HepG2 (cell line): Measurements from ENCODE around the gene C11orf91. TPM values are rescaled to one million over a fixed set of nuclear protein-coding genes. Genes with fewer than 3 reads are reported as not detected.

Source experiments
- AKAP8 ChIP-seq: sonication (generic); formaldehyde crosslinking; IDR thresholded peaks from 2 replicates; pipeline ENCODE4 v1.5.1; 2020; ENCODE audit warnings: mild to moderate bottlenecking, missing genetic modification reagents
- E2F5 ChIP-seq: sonication (generic); formaldehyde crosslinking; conservative IDR thresholded peaks from 2 replicates; pipeline ENCODE4 v1.4.0; 2020; ENCODE audit warnings: missing genetic modification reagents
- EP300 ChIP-seq, 3 experiments: sonication (generic) in 1 of 3; formaldehyde crosslinking in 1 of 3; IDR thresholded peaks; 2 replicates each; pipeline versions ENCODE4 v1.5.1 to v1.6.1; 2011 to 2020; ENCODE audit warnings: low read depth in 2 of 3, low read length in 2 of 3, borderline replicate concordance in 1 of 3, improper control_type of control experiment in 1 of 3, mild to moderate bottlenecking in 1 of 3, missing genetic modification reagents in 1 of 3, moderate library complexity in 1 of 3
- HCFC1 ChIP-seq: fragments of 150-350 bp; IDR thresholded peaks from 2 replicates; pipeline ENCODE4 v1.6.1; 2014; ENCODE audit warnings: low read depth, low read length
- HIVEP1 ChIP-seq: sonication (generic); formaldehyde crosslinking; IDR thresholded peaks from 2 replicates; pipeline ENCODE4 v1.4.0; 2020; ENCODE audit warnings: mild to moderate bottlenecking, missing genetic modification reagents
- ISL2 ChIP-seq: sonication (generic); formaldehyde crosslinking; IDR thresholded peaks from 2 replicates; pipeline ENCODE4 v1.5.0; 2020; ENCODE audit warnings: missing genetic modification reagents
- MED8 ChIP-seq: sonication (generic); formaldehyde crosslinking; IDR thresholded peaks from 2 replicates; pipeline ENCODE4 v1.8.1; 2023; ENCODE audit warnings: mild to moderate bottlenecking, missing genetic modification reagents; ENCODE audit not compliant: insufficient replicate concordance
- MEF2D ChIP-seq: sonication (generic); formaldehyde crosslinking; IDR thresholded peaks from 2 replicates; pipeline ENCODE4 v1.5.1; 2020; ENCODE audit warnings: mild to moderate bottlenecking, missing genetic modification reagents
- YEATS2 ChIP-seq: sonication (generic); formaldehyde crosslinking; IDR thresholded peaks from 2 replicates; pipeline ENCODE4 v1.4.0; 2020; ENCODE audit warnings: missing genetic modification reagents, borderline replicate concordance
- YY1 ChIP-seq: IDR thresholded peaks from 2 replicates; pipeline ENCODE4 v1.6.1; 2011; ENCODE audit warnings: low read length, low read depth, moderate library complexity, mild to moderate bottlenecking; ENCODE audit not compliant: insufficient read depth, insufficient replicate concordance
- ZFAT ChIP-seq: sonication (generic); formaldehyde crosslinking; conservative IDR thresholded peaks from 2 replicates; pipeline ENCODE4 v1.8.1; 2023; ENCODE audit warnings: missing genetic modification reagents, inconsistent platforms
- ZNF281 ChIP-seq: sonication (generic); formaldehyde crosslinking; IDR thresholded peaks from 2 replicates; pipeline ENCODE4 v1.4.0; 2020; ENCODE audit warnings: missing genetic modification reagents, borderline replicate concordance
- ZNF296 ChIP-seq: sonication (generic); formaldehyde crosslinking; conservative IDR thresholded peaks from 2 replicates; pipeline ENCODE4 v1.5.0; 2020; ENCODE audit warnings: mild to moderate bottlenecking, missing genetic modification reagents
- ZNF343 ChIP-seq: sonication (generic); formaldehyde crosslinking; IDR thresholded peaks from 2 replicates; pipeline ENCODE4 v1.4.0; 2020; ENCODE audit warnings: mild to moderate bottlenecking, missing genetic modification reagents
- polyA plus RNA-seq, 8 experiments: library from polyadenylated mRNA; depleted of rRNA in 3 of 8; stranded (reverse) in 7 of 8; unstranded in 1 of 8; fragments of >200 nt; fragmentation: Illumina TruSeq in 4 of 8; extraction: Trizol in 4 of 8; gene quantifications; 2 replicates each; pipeline versions ENCODE4 v1.2.1 to v1.2.3, GENCODE V29; 2011 to 2016; ENCODE audit warnings: low read depth in 4 of 8, missing spikeins in 1 of 8, mixed read lengths in 1 of 8; ENCODE audit not compliant: insufficient read depth in 1 of 8
- total RNA-seq, 5 experiments: library from RNA; depleted of rRNA; stranded (reverse); fragments of >200 nt; fragmentation: Illumina TruSeq; extraction: Trizol; gene quantifications; 2 replicates each; pipeline ENCODE4 v1.2.3, GENCODE V29; 2016; ENCODE audit warnings: low read depth in 1 of 5
- TF ChIP-seq, protein P1 (sequence below): sonication (generic); formaldehyde crosslinking; IDR thresholded peaks from 2 replicates; pipeline ENCODE4 v1.4.0; 2020; ENCODE audit warnings: missing genetic modification reagents, mild to moderate bottlenecking, borderline replicate concordance
- TF ChIP-seq, protein P2 (sequence below): sonication (generic); formaldehyde crosslinking; IDR thresholded peaks from 2 replicates; pipeline ENCODE4 v1.5.0; 2020; ENCODE audit warnings: missing genetic modification reagents
- TF ChIP-seq, protein P3 (sequence below): IDR thresholded peaks from 2 replicates; pipeline ENCODE4 v1.6.1; 2018; ENCODE audit warnings: missing genetic modification reagents, mild to moderate bottlenecking, missing compliant biosample characterization

The C11orf91 gene
- total and polyA plus RNA-seq, 2 of the 13 experiments (the other 11 are each of a cell fraction or from before 2014, with no cell fraction given), result 0.35 TPM; not detected in 1

DNA sequence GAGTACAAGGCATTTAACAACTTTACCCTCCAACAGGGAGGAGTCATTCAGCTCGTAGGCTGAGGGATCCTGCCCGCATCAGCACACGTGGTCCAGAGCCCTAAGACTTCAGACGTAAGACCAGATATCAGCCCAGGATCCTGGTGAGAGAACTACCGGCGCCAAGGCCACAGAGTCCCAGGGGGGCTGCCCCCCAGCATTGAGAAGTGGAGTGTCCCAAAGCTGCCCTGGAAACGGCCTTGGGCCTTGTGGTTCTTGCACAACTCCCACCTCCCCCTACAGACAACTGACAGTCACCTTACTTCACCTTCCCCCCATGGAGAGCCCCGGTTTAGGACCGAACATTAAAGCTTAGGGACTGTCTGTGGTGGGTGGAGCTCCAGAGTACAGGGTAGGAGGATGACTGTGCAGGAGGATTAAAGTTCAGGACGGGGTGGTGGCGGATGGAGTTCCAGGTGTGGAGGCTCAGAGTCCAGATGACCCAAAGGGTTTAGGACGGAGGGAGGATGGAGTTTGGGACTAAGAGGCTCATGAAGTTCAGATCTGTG lies 1.0 kb downstream of the C11orf91 start (continued):
- TF ChIP-seq EP300 (IDR thresholded peaks at IDR 0.05; ENCODE audit: low read depth in 2 of 2, low read length in 2 of 2) (peak; percentile 90), EP300 (CRISPR knock-in tag; IDR thresholded peaks at IDR 0.05; ENCODE audit: borderline replicate concordance) (peak; percentile 83), ZNF281 (peak; percentile 93), AKAP8 (CRISPR knock-in tag) (no peak), ZNF343 (CRISPR knock-in tag) (no peak), MED8 (peak; percentile 79), YEATS2 (CRISPR knock-in tag) (peak; percentile 43; the same call in 1 of the 2 replicates), HCFC1 (no peak), E2F5 (CRISPR knock-in tag) (no peak), ZFAT (CRISPR knock-in tag) (no peak), HIVEP1 (peak; percentile 91), MEF2D (CRISPR knock-in tag) (peak; percentile 37; the same call in 1 of the 2 replicates), ZNF296 (no peak), YY1 (peak; percentile 12), ISL2 (CRISPR knock-in tag) (peak; percentile 47; the same call in 1 of the 2 replicates)
- TF ChIP-seq, protein P1, sequence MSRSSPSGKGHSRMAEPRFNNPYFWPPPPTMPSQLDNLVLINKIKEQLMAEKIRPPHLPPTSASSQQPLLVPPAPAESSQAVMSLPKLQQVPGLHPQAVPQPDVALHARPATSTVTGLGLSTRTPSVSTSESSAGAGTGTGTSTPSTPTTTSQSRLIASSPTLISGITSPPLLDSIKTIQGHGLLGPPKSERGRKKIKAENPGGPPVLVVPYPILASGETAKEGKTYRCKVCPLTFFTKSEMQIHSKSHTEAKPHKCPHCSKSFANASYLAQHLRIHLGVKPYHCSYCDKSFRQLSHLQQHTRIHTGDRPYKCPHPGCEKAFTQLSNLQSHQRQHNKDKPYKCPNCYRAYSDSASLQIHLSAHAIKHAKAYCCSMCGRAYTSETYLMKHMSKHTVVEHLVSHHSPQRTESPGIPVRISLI (CRISPR knock-in tag), result no peak
- TF ChIP-seq, protein P2, sequence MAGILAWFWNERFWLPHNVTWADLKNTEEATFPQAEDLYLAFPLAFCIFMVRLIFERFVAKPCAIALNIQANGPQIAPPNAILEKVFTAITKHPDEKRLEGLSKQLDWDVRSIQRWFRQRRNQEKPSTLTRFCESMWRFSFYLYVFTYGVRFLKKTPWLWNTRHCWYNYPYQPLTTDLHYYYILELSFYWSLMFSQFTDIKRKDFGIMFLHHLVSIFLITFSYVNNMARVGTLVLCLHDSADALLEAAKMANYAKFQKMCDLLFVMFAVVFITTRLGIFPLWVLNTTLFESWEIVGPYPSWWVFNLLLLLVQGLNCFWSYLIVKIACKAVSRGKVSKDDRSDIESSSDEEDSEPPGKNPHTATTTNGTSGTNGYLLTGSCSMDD, result no peak
- TF ChIP-seq, protein P3, sequence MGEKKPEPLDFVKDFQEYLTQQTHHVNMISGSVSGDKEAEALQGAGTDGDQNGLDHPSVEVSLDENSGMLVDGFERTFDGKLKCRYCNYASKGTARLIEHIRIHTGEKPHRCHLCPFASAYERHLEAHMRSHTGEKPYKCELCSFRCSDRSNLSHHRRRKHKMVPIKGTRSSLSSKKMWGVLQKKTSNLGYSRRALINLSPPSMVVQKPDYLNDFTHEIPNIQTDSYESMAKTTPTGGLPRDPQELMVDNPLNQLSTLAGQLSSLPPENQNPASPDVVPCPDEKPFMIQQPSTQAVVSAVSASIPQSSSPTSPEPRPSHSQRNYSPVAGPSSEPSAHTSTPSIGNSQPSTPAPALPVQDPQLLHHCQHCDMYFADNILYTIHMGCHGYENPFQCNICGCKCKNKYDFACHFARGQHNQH (CRISPR knock-in tag), result peak; percentile 83; the same call in 1 of the 2 replicates
